HCT116 (cell line): ENCODE results near the gene SMIM44. TPM values are rescaled to one million over a fixed set of nuclear protein-coding genes. Genes with fewer than 3 reads are reported as not detected.

Source experiments
- ATAC-seq: fragments of 200-7000 bp; cut with Tn5 transposase; 2 replicates; pipeline ENCODE4 v1.9.1; 2020; ENCODE audit warnings: mild to moderate bottlenecking, moderate library complexity
- BruUV-seq: library from RNA; stranded (reverse); fragments of 400-500 nt; replicated peaks from 2 replicates; lab custom pipeline; 2021; lab: Mats Ljungman, UMichigan
- CTCF ChIA-PET: fragments of 300-600 bp; sonication (Branson Sonifier 250); formaldehyde crosslinking; loops from one replicate; lab custom pipeline; 2021; ENCODE audit warnings: antibody characterized with exemption; lab: Charles Lee
- POLR2A ChIA-PET: fragments of 300-600, 350-600 bp; sonication (Branson Sonifier 250); formaldehyde crosslinking; loops from one replicate; lab custom pipeline; 2021; ENCODE audit warnings: antibody characterized with exemption; lab: Charles Lee
- RAD21 ChIA-PET, 2 experiments: fragments of 300-600 bp; sonication (Branson Sonifier 250); formaldehyde crosslinking; loops; one replicate each; lab custom pipeline; 2023; ENCODE audit warnings: low total read pairs in 2 of 2; ENCODE audit not compliant: uncharacterized antibody in 2 of 2, unreplicated experiment in 2 of 2, low non-redundant PET in 1 of 2; lab: Charles Lee
- DNase-seq: peaks from one replicate; pipeline ENCODE4 v3.0.0-alpha.2; 2010; ENCODE audit warnings: low read depth, low spot score
- H2AFZ ChIP-seq: fragments of 200-600 bp; shearing (Covaris generic), sonication (generic); 2 replicates; pipeline ENCODE4 v1.6.1; 2017; ENCODE audit warnings: low read depth, mixed run types, mixed read lengths, antibody characterized with exemption, low read length; ENCODE audit not compliant: poor library complexity, severe bottlenecking
- H3K27ac ChIP-seq: 2 replicates; pipeline ENCODE4 v1.5.1; 2012; ENCODE audit warnings: low read depth, low read length
- H3K27me3 ChIP-seq: fragments of 200-600 bp; sonication (generic); 2 replicates; pipeline ENCODE4 v1.6.1; 2016; ENCODE audit warnings: mixed run types, low read length, mixed read lengths; ENCODE audit not compliant: insufficient read depth
- H3K36me3 ChIP-seq, 2 experiments: fragments of 200-500 bp in 1 of 2; fragments of 200-600 bp in 1 of 2; sonication (Bioruptor generic) in 1 of 2; sonication (generic) in 1 of 2; 2 replicates each; pipeline versions ENCODE4 v1.5.1 to v1.6.1; 2014 to 2016; ENCODE audit warnings: low read length in 2 of 2, inconsistent platforms in 1 of 2, mixed read lengths in 1 of 2, mixed run types in 1 of 2; ENCODE audit not compliant: insufficient read depth in 2 of 2, control insufficient read depth in 1 of 2
- H3K4me1 ChIP-seq, 2 experiments: fragments of 200-600 bp in 1 of 2; sonication (generic) in 1 of 2; 2 replicates each; pipeline versions ENCODE4 v1.5.1 to v1.6.1; 2012 to 2017; ENCODE audit warnings: low read length in 2 of 2, inconsistent platforms in 1 of 2, mild to moderate bottlenecking in 1 of 2, mixed read lengths in 1 of 2, mixed run types in 1 of 2, moderate library complexity in 1 of 2; ENCODE audit not compliant: insufficient read depth in 2 of 2, control insufficient read depth in 1 of 2
- H3K4me2 ChIP-seq: fragments of 200-600 bp; sonication (generic); 2 replicates; pipeline ENCODE4 v1.6.1; 2017; ENCODE audit warnings: mixed run types, low read length, mixed read lengths
- H3K4me3 ChIP-seq, 2 experiments: fragments of 200-600 bp in 1 of 2; sonication (generic) in 1 of 2; replicated peaks in 1 of 2; 2 replicates each; pipeline ENCODE4 v1.5.1; 2011 to 2016; ENCODE audit warnings: low read length in 2 of 2, control low read depth in 1 of 2, low read depth in 1 of 2, mild to moderate bottlenecking in 1 of 2, mixed read lengths in 1 of 2, mixed run types in 1 of 2
- H3K79me2 ChIP-seq: fragments of 200-600 bp; sonication (generic); 2 replicates; pipeline ENCODE4 v1.6.1; 2017; ENCODE audit warnings: mild to moderate bottlenecking, mixed run types, low read length, moderate library complexity, mixed read lengths; ENCODE audit not compliant: insufficient read depth
- H3K9ac ChIP-seq: fragments of 200-600 bp; sonication (generic); 2 replicates; pipeline ENCODE4 v1.6.1; 2016; ENCODE audit warnings: low read length, mixed read lengths
- H3K9me2 ChIP-seq: fragments of 200-600 bp; sonication (generic), shearing (Covaris generic); 2 replicates; pipeline ENCODE4 v1.6.1; 2017; ENCODE audit warnings: mixed run types, mild to moderate bottlenecking, moderate library complexity; ENCODE audit not compliant: insufficient read depth
- H3K9me3 ChIP-seq, 2 experiments: fragments of 200-500 bp in 1 of 2; fragments of 200-600 bp in 1 of 2; sonication (Bioruptor generic) in 1 of 2; sonication (generic) in 1 of 2; 2 replicates each; pipeline ENCODE4 v1.6.1; 2014 to 2017; ENCODE audit warnings: low read length in 2 of 2, mixed read lengths in 2 of 2, inconsistent platforms in 1 of 2, low read depth in 1 of 2, mild to moderate bottlenecking in 1 of 2, mixed run types in 1 of 2, moderate library complexity in 1 of 2; ENCODE audit not compliant: control insufficient read depth in 1 of 2, insufficient read depth in 1 of 2
- H4K20me1 ChIP-seq: fragments of 200-600 bp; sonication (generic), shearing (Covaris generic); 2 replicates; pipeline ENCODE4 v1.6.1; 2017; ENCODE audit warnings: mixed run types, mild to moderate bottlenecking, moderate library complexity; ENCODE audit not compliant: insufficient read depth
- CEBPB ChIP-seq: IDR thresholded peaks from 2 replicates; pipeline ENCODE4 v1.6.1; 2012; ENCODE audit warnings: low read depth
- EGR1 ChIP-seq: IDR thresholded peaks from 2 replicates; pipeline ENCODE4 v1.6.1; 2012; ENCODE audit warnings: low read depth
- EZH2 ChIP-seq: fragments of 200-600 bp; sonication (generic); IDR thresholded peaks from 2 replicates; pipeline ENCODE4 v1.6.1; 2017; ENCODE audit warnings: antibody characterized with exemption, mixed run types
- EZH2phosphoT487 ChIP-seq: fragments of 200-600 bp; IDR thresholded peaks from 2 replicates; pipeline ENCODE4 v1.6.1; 2018; ENCODE audit warnings: antibody characterized with exemption, borderline replicate concordance
- YY1 ChIP-seq: IDR thresholded peaks from 2 replicates; pipeline ENCODE4 v1.6.1; 2011; ENCODE audit warnings: low read length, low read depth, moderate library complexity, mild to moderate bottlenecking; ENCODE audit not compliant: insufficient replicate concordance; ENCODE audit errors: extremely low read depth
- ZFX ChIP-seq: fragments of 450-650 bp; IDR thresholded peaks from 2 replicates; pipeline ENCODE4 v1.6.1; 2017
- intact Hi-C: fragments of 100-400 bp; cut with micrococcal nuclease; formaldehyde crosslinking; loops from 2 replicates; pipeline ENCODE4 v1.10.0; 2022
- total RNA-seq: library from RNA; stranded (reverse); gene quantifications from one replicate; pipeline ENCODE4 v1.2.1, GENCODE V29; 2021; ENCODE audit not compliant: unreplicated experiment
- TF ChIP-seq, protein P1 (sequence below): IDR thresholded peaks from 2 replicates; pipeline ENCODE4 v1.6.1; 2012
- TF ChIP-seq, protein P2 (sequence below), 3 experiments: fragments of 200-600 bp in 1 of 3; sonication (generic) in 1 of 3; IDR thresholded peaks in 2 of 3; conservative IDR thresholded peaks in 1 of 3; 2 replicates each; pipeline ENCODE4 v1.5.1; 2012 to 2017; ENCODE audit warnings: low read depth in 2 of 3, low read length in 2 of 3, antibody characterized with exemption in 1 of 3, borderline replicate concordance in 1 of 3, control low read depth in 1 of 3, mild to moderate bottlenecking in 1 of 3, mixed read lengths in 1 of 3, mixed run types in 1 of 3, moderate library complexity in 1 of 3; ENCODE audit not compliant: insufficient read depth in 1 of 3
- TF ChIP-seq, protein P3 (sequence below): IDR thresholded peaks from 2 replicates; pipeline ENCODE4 v1.6.1; 2011; ENCODE audit warnings: mild to moderate bottlenecking, low read length, moderate library complexity; ENCODE audit not compliant: insufficient replicate concordance; ENCODE audit errors: extremely low read depth
- TF ChIP-seq, protein P4 (sequence below): IDR thresholded peaks from 2 replicates; pipeline ENCODE4 v1.6.1; 2012
- TF ChIP-seq, protein P5 (sequence below): IDR thresholded peaks from 2 replicates; pipeline ENCODE4 v1.6.1; 2012; ENCODE audit warnings: low read depth

The SMIM44 gene
- total RNA-seq, 1 experiment from 2014 or later: not detected

DNA sequence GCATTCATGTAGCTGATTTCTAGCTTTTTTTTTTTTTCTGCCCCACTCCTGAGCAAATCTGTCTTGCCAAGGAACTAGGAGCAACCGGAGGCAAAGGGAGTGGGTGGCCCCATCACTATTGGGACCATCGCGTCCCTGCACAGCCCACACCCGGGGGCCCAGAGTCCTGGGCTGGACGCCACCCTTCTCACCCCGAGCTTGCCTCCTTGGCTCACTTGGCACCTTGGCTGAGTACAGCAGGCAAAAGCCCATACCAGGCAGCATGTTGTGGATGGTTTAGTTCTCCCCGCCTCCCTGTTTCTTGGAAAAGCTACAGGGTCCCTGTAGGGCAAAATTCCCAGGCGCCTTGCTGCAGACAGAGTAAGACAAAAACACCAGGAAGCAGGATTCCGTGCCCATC, 16.6 kb downstream of the SMIM44 start:
- no peak overlapping the region for H3K9ac ChIP-seq
- no peak overlapping the region for H2AFZ ChIP-seq
- CTCF ChIA-PET: no interaction called here
- H4K20me1 ChIP-seq: no peaks in the 10 kb centered on the region
- no peak for TF ChIP-seq YY1
- no peak for TF ChIP-seq CEBPB
- TF ChIP-seq EZH2phosphoT487: no peak
- TF ChIP-seq ZFX: no peak
- TF ChIP-seq, protein P1, sequence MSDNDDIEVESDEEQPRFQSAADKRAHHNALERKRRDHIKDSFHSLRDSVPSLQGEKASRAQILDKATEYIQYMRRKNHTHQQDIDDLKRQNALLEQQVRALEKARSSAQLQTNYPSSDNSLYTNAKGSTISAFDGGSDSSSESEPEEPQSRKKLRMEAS: no peak
- TF ChIP-seq, protein P2, sequence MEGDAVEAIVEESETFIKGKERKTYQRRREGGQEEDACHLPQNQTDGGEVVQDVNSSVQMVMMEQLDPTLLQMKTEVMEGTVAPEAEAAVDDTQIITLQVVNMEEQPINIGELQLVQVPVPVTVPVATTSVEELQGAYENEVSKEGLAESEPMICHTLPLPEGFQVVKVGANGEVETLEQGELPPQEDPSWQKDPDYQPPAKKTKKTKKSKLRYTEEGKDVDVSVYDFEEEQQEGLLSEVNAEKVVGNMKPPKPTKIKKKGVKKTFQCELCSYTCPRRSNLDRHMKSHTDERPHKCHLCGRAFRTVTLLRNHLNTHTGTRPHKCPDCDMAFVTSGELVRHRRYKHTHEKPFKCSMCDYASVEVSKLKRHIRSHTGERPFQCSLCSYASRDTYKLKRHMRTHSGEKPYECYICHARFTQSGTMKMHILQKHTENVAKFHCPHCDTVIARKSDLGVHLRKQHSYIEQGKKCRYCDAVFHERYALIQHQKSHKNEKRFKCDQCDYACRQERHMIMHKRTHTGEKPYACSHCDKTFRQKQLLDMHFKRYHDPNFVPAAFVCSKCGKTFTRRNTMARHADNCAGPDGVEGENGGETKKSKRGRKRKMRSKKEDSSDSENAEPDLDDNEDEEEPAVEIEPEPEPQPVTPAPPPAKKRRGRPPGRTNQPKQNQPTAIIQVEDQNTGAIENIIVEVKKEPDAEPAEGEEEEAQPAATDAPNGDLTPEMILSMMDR (IDR thresholded peaks at IDR 0.05 in 2 of 3, conservative IDR thresholded peaks at IDR 0.05 in 1 of 3; ENCODE audit: borderline replicate concordance in 1 of 3, insufficient read depth in 1 of 3, low read depth in 2 of 3, low read length in 2 of 3): no peak
- TF ChIP-seq, protein P3, sequence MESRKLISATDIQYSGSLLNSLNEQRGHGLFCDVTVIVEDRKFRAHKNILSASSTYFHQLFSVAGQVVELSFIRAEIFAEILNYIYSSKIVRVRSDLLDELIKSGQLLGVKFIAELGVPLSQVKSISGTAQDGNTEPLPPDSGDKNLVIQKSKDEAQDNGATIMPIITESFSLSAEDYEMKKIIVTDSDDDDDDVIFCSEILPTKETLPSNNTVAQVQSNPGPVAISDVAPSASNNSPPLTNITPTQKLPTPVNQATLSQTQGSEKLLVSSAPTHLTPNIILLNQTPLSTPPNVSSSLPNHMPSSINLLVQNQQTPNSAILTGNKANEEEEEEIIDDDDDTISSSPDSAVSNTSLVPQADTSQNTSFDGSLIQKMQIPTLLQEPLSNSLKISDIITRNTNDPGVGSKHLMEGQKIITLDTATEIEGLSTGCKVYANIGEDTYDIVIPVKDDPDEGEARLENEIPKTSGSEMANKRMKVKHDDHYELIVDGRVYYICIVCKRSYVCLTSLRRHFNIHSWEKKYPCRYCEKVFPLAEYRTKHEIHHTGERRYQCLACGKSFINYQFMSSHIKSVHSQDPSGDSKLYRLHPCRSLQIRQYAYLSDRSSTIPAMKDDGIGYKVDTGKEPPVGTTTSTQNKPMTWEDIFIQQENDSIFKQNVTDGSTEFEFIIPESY: no peak
- TF ChIP-seq EGR1: no peak
- TF ChIP-seq, protein P4, sequence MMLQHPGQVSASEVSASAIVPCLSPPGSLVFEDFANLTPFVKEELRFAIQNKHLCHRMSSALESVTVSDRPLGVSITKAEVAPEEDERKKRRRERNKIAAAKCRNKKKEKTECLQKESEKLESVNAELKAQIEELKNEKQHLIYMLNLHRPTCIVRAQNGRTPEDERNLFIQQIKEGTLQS: no peak
- TF ChIP-seq EZH2: no peak
- TF ChIP-seq, protein P5, sequence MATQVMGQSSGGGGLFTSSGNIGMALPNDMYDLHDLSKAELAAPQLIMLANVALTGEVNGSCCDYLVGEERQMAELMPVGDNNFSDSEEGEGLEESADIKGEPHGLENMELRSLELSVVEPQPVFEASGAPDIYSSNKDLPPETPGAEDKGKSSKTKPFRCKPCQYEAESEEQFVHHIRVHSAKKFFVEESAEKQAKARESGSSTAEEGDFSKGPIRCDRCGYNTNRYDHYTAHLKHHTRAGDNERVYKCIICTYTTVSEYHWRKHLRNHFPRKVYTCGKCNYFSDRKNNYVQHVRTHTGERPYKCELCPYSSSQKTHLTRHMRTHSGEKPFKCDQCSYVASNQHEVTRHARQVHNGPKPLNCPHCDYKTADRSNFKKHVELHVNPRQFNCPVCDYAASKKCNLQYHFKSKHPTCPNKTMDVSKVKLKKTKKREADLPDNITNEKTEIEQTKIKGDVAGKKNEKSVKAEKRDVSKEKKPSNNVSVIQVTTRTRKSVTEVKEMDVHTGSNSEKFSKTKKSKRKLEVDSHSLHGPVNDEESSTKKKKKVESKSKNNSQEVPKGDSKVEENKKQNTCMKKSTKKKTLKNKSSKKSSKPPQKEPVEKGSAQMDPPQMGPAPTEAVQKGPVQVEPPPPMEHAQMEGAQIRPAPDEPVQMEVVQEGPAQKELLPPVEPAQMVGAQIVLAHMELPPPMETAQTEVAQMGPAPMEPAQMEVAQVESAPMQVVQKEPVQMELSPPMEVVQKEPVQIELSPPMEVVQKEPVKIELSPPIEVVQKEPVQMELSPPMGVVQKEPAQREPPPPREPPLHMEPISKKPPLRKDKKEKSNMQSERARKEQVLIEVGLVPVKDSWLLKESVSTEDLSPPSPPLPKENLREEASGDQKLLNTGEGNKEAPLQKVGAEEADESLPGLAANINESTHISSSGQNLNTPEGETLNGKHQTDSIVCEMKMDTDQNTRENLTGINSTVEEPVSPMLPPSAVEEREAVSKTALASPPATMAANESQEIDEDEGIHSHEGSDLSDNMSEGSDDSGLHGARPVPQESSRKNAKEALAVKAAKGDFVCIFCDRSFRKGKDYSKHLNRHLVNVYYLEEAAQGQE: no peak
- no peaks in the 10 kb centered on the region; a peak in 1 of 4 replicates for H3K9me3 ChIP-seq
- H3K79me2 ChIP-seq: no peaks in the 10 kb centered on the region
- H3K4me2 ChIP-seq: no peak overlapping the region
- no peaks in the 10 kb centered on the region for H3K27me3 ChIP-seq
- no peaks in the 10 kb centered on the region for H3K4me1 ChIP-seq
- ATAC-seq (no peak), DNase-seq (no peak)
- H3K36me3 ChIP-seq: peaks cover 6 to 8% of the 10 kb centered on the region in 2 experiments; a peak in 2 of 4 replicates
- no peaks in the 10 kb centered on the region for H3K9me2 ChIP-seq
- POLR2A ChIA-PET: no interaction called here
- RAD21 ChIA-PET: no interaction called here
- no TSS peak for BruUV-seq
- H3K27ac ChIP-seq: no peak overlapping the region
- intact Hi-C loops: no loop called here
- H3K4me3 ChIP-seq: no peak overlapping the region
